GM13977 (cell line): ENCODE measurements around the gene TNIP3.

Experiments used
- DNase-seq: peaks from one replicate; pipeline ENCODE4 v3.0.0; 2012; ENCODE audit warnings: low spot score
- in situ Hi-C: fragments of 300-500 bp; cut with MboI; formaldehyde crosslinking; loops from one replicate; pipeline ENCODE4 v1.12.0; 2022; ENCODE audit warnings: low sequenced_read_pairs, low pct_unique_long_range_greater_than_20kb, mixed read lengths, inconsistent platforms; ENCODE audit not compliant: unreplicated experiment
- TF ChIP-seq, protein P1 (sequence below): IDR thresholded peaks from 2 replicates; pipeline ENCODE4 v1.5.1; 2012; ENCODE audit warnings: mild to moderate bottlenecking, control low read depth; ENCODE audit not compliant: insufficient read depth; ENCODE audit errors: extremely low read depth, missing control alignments

The TNIP3 gene

DNA sequence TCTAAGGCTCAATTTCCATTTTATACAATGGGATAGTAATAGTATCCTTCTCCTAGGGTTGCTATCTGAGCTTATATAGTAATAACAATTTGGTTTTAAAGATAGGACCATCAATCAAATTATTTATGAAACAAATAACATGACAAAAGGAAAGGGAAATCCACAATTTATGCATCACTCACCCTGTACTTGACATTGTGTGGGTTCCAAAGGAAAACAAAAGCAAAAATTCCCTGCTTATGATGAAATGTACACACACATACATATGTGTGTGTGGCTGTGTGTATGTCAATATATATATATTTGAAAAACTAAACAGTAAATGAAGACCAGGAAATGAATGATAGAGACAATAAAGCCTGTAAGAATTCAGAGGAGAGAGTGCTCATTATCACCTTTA lies 2.9 kb upstream of the TNIP3 start:
- TF ChIP-seq, protein P1, sequence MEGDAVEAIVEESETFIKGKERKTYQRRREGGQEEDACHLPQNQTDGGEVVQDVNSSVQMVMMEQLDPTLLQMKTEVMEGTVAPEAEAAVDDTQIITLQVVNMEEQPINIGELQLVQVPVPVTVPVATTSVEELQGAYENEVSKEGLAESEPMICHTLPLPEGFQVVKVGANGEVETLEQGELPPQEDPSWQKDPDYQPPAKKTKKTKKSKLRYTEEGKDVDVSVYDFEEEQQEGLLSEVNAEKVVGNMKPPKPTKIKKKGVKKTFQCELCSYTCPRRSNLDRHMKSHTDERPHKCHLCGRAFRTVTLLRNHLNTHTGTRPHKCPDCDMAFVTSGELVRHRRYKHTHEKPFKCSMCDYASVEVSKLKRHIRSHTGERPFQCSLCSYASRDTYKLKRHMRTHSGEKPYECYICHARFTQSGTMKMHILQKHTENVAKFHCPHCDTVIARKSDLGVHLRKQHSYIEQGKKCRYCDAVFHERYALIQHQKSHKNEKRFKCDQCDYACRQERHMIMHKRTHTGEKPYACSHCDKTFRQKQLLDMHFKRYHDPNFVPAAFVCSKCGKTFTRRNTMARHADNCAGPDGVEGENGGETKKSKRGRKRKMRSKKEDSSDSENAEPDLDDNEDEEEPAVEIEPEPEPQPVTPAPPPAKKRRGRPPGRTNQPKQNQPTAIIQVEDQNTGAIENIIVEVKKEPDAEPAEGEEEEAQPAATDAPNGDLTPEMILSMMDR, result no peak
- in situ Hi-C loops, result no loop called here
- DNase-seq, result no peak

DNA sequence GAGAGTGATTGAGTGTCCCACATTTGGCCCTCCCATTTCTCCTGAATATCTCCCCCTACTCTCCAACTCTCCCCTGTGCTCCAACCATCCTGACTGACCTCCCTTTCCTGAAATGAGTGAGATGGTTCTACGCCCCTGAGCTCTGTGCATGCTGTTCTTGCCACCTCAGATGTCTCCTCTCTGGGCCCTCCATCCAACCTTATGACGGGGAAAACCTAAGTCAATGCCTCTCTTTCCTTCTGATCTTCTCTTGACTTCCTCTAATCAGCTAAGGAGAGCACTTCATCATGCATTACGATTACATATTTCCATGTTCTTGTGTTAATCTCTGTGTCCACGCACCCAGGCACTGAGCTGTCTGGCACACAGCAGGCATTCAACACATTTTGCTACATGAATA lies 1.1 kb upstream of the TNIP3 start:
- in situ Hi-C loops, result no loop called here
- TF ChIP-seq, protein P1, result no peak
- DNase-seq, result no peak

DNA sequence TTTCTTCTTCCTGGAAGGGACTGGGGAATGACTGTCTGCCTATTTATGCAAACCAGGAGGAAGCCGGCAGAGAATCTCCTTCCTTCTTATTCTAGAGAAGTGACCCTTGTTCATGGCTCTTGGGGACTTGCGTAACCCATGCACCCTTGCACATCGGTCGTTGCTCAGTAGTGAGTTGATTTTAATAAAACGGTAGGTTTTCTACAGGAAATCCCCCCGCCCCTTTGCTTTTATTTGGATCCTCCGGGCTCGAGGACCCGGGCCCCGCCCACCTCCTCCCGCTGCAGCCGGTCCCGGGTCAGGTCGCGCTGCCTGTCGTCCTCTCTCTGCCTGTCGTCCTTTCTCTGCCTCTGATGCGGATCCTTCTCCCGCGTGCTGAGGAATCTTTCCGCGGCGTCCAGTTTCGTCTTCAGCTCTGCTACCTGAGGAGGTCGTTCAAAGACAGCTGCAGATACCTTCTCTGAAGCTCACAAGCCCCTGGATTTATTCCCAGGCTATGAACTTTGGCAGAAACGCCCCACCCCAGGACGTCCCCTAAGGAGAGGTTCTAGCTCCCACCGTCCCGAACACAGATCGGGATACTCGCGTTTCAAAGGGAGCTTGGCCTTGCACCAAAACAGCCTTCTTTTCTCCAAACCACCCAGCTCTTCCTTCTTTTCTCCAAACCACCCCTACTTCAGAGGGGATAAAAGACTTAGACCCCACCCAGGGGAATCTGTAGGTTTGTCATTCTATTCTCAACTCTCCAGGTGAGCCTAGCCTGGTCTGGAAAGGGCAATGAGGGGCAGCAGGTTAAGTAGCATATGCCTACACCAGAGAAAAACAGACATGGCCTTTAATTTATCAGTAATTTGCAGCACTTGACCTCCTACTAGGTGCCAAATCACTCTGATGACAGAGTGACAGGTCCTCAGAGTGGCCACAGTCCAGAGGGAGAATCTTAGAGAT lies 7.0 kb downstream of the TNIP3 start:
- in situ Hi-C loops, result no loop called here
- DNase-seq, result no peak
- TF ChIP-seq, protein P1, result no peak

DNA sequence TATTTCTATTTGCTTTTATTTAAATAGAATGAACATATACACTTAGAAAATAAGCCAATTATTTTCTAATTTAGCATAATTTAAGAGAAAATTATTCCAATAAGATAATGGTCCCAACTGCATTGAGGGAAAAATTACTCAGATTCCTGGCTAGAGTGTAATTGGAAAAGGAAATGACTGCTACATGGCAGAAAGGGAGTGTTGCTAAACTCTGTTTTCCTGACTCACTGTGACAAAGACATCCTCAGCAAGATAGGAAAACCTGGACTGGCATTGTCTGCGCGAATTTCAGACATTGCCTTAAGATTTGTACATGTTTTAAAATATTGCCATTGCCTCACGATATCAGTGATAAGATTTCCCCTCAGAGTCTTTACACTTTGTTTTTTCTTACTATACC lies 8.2 kb downstream of the TNIP3 start:
- TF ChIP-seq, protein P1, result no peak
- in situ Hi-C loops, result no loop called here
- no peak for DNase-seq

DNA sequence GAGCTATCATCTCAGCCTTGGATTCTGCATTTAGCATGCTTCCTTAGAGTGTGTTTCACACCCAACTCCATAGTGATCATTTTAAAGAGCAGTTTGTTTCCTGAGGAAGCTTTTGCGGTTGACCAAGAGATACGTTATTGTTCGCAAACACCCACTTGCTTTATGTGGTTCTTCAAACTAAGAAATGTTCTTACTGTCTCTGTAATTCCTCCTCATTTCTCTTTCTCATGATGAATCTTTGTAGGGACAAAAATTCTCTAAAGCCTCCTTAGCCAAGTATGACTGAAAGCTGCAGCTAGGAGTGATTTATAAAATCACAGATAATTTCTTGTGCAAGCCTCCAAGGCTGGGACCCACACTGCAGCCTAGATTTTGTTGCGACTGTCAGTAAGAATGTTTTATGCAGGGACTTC lies 10.0 kb downstream of the TNIP3 start:
- DNase-seq, result peak; percentile 6

DNA sequence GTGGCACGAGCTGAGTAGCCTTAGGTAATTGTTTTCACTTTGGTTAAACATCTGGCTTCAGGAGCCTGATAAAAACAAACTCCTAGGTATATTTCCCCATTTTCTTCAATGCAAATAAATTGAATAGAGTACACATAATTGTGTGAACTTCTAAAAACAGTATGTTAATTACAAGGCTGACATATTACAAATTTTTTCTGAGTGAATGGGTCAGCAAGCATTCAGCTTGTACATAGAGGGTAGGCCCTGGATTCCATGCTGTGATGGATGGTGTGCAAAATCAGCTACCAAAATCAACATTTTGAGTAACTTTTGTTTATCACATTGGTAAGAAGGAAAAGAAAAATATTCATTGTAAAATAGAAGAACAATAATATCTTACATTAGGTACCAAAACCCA lies 12.2 kb downstream of the TNIP3 start:
- TF ChIP-seq, protein P1, result no peak
- in situ Hi-C loops, result no loop called here
- no peak for DNase-seq

More for the DNA sequence above, 10.0 kb downstream of the TNIP3 start:
- in situ Hi-C loops, result no loop called here
- TF ChIP-seq, protein P1, result no peak

DNA sequence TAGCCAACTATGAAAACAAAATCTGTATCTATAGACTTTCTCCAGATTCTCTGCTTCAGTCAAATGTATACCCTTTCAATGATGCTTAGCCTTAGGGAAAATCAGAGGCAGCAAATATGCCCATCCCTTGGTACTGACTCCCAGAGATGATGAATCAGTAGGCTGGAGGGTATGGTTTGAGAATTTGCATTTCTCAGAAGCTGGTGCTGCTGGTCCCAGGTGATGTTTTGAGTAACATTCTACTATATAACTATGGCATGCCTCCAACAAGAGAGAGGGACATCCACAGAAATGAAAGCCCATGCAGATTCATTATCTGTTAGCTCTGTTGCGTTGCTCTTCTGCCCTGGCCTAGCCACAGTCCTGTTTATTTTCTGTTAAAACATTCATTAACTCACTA lies 13.6 kb downstream of the TNIP3 start:
- DNase-seq, result no peak
- TF ChIP-seq, protein P1, result no peak
- in situ Hi-C loops, result no loop called here
